Lower leg skin (tissue), 4 donors: ENCODE data around the gene VAV2. TPM values are rescaled to one million over a fixed set of nuclear protein-coding genes. Genes with fewer than 3 reads are reported as not detected.

ENCODE experiments used
- DNase-seq, 2 donors: peaks; one replicate each; pipeline ENCODE4 v3.0.0-alpha.2; 2019; ENCODE audit warnings: low spot score in 2 of 2
- H3K4me3 ChIP-seq: fragments of 200-600 bp; sonication (generic); 2 replicates; pipeline ENCODE4 v1.5.1; 2017; ENCODE audit warnings: mild to moderate bottlenecking, low read depth; ENCODE audit not compliant: poor library complexity, severe bottlenecking
- CTCF ChIP-seq, 3 donors: fragments of 450-650 bp; IDR thresholded peaks; one replicate each; pipeline ENCODE4 v1.5.1; 2016; ENCODE audit warnings: antibody characterized with exemption in 3 of 3, mild to moderate bottlenecking in 3 of 3, moderate library complexity in 2 of 3
- POLR2A ChIP-seq, 2 donors: fragments of 450-650 bp; IDR thresholded peaks; one replicate each; pipeline ENCODE4 v1.6.1; 2016 to 2017; ENCODE audit warnings: antibody characterized with exemption in 2 of 2, mild to moderate bottlenecking in 1 of 2, moderate library complexity in 1 of 2
- WGBS, 2 donors: methylation state at CpG; one replicate each; pipeline ENCODE4 v1.1.5; 2018; 5-methylcytosine and 5-hydroxymethylcytosine counted together
- intact Hi-C: fragments of 100-400 bp; cut with DNase I; formaldehyde crosslinking; loops from one replicate; pipeline ENCODE4 v1.15.0; 2023; ENCODE audit warnings: low total_unique reads
- total RNA-seq, 4 donors: library from RNA; depleted of rRNA; stranded (reverse); fragments of >200 nt; gene quantifications; one replicate each; pipeline ENCODE4 v1.1.0, GENCODE V29; 2016

The VAV2 gene
- total RNA-seq, 4 donors from 2014 or later, result 6.8 to 9.1 (median 7.5) TPM

GRCh38 chr9:133828338-133828997, 163.7 kb downstream of the VAV2 start:
- no peak for TF ChIP-seq CTCF (IDR thresholded peaks at IDR 0.05)
- no peak for TF ChIP-seq POLR2A (IDR thresholded peaks at IDR 0.05)
- WGBS, 2 donors, result 66% methylated on average over 8 to 11 of the region's 25 CpGs
- H3K4me3 ChIP-seq, result no peak overlapping the region
- intact Hi-C loops, result no loop called here
- DNase-seq, result no peak

GRCh38 chr9:133826289-133827085, 165.6 kb downstream of the VAV2 start:
- intact Hi-C loops, result no loop called here
- 85 to 90% methylated on average over 17 to 19 of the region's 22 CpGs for WGBS, 2 donors
- no peak for TF ChIP-seq POLR2A (IDR thresholded peaks at IDR 0.05)
- no peak for TF ChIP-seq CTCF (IDR thresholded peaks at IDR 0.05)
- no peak overlapping the region for H3K4me3 ChIP-seq
- no peak for DNase-seq

GRCh38 chr9:133825555-133826218, 166.4 kb downstream of the VAV2 start:
- WGBS, 2 donors, result 87 to 89% methylated on average over 17 of the region's 17 CpGs
- TF ChIP-seq POLR2A (IDR thresholded peaks at IDR 0.05) (no peak), CTCF (IDR thresholded peaks at IDR 0.05) (no peak)
- DNase-seq, result no peak
- H3K4me3 ChIP-seq, result no peak overlapping the region
- intact Hi-C loops, result no loop called here

GRCh38 chr9:133824802-133825186, 167.3 kb downstream of the VAV2 start:
- 89 to 92% methylated on average over 15 of the region's 15 CpGs for WGBS, 2 donors
- intact Hi-C loops, result no loop called here
- DNase-seq, result no peak
- H3K4me3 ChIP-seq, result no peak overlapping the region
- no peak for TF ChIP-seq POLR2A (IDR thresholded peaks at IDR 0.05)
- no peak for TF ChIP-seq CTCF (IDR thresholded peaks at IDR 0.05)

- H3K4me3 ChIP-seq, result no peak overlapping the region
- intact Hi-C loops, result no loop called here
- WGBS, 2 donors, result 94 to 96% methylated on average over 12 to 14 of the region's 14 CpGs
- no peak for DNase-seq
- TF ChIP-seq POLR2A (IDR thresholded peaks at IDR 0.05), result no peak
- no peak for TF ChIP-seq CTCF (IDR thresholded peaks at IDR 0.05)
These were observed 167.9 kb downstream of the VAV2 start for GRCh38 chr9:133824106-133824801.
